Measurements from ENCODE around the gene OR51L1.

OR51L1 gene

DNA sequence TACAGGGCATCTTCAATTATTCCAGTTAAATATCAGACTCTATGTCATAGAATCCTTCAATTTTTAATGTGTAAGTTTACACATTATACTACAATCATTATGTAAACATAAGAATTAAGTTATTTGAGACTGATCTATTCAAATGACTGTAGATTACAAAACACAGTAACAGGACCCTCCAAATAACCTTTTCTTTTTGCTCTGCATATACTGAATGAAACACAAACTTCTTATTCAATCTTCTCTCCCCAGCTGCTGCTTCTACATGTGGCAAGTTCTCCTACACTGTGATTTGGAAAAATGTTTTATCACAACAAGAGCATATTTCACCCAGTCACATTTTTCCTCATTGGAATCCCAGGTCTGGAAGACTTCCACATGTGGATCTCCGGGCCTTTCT is 51.6 kb downstream of the OR51L1 start, which contains the start of gene OR52J3:
Gene OR52J3 (plus strand): TSS at position 301 of the 400 bp plus-strand sequence. CDS start 0 bp downstream, at position 301.
- DNase-seq (ENCODE audit: insufficient read length, low spot score) (no peak), FAIRE-seq (no peak)

DNA sequence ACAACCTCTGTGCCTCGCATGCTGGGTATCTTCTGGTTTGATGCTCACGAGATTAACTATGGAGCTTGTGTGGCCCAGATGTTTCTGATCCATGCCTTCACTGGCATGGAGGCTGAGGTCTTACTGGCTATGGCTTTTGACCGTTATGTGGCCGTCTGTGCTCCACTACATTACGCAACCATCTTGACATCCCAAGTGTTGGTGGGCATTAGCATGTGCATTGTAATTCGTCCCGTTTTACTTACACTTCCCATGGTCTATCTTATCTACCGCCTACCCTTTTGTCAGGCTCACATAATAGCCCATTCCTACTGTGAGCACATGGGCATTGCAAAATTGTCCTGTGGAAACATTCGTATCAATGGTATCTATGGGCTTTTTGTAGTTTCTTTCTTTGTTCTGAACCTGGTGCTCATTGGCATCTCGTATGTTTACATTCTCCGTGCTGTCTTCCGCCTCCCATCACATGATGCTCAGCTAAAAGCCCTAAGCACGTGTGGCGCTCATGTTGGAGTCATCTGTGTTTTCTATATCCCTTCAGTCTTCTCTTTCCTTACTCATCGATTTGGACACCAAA is 52.2 kb downstream of the OR51L1 start:
- DNase-seq (ENCODE audit: insufficient read length, low spot score) (no peak), FAIRE-seq (no peak)

Measured in GM19239 (cell line).